Measurements from ENCODE around the gene XRCC5.

GRCh38 chr2:216159144-216159543, 50.0 kb downstream of the XRCC5 start:
- TF ChIP-seq, protein P1, sequence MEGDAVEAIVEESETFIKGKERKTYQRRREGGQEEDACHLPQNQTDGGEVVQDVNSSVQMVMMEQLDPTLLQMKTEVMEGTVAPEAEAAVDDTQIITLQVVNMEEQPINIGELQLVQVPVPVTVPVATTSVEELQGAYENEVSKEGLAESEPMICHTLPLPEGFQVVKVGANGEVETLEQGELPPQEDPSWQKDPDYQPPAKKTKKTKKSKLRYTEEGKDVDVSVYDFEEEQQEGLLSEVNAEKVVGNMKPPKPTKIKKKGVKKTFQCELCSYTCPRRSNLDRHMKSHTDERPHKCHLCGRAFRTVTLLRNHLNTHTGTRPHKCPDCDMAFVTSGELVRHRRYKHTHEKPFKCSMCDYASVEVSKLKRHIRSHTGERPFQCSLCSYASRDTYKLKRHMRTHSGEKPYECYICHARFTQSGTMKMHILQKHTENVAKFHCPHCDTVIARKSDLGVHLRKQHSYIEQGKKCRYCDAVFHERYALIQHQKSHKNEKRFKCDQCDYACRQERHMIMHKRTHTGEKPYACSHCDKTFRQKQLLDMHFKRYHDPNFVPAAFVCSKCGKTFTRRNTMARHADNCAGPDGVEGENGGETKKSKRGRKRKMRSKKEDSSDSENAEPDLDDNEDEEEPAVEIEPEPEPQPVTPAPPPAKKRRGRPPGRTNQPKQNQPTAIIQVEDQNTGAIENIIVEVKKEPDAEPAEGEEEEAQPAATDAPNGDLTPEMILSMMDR (conservative IDR thresholded peaks at IDR 0.05; ENCODE audit: low read depth, low read length), result no peak
- TF ChIP-seq EZH2 (IDR thresholded peaks at IDR 0.05; ENCODE audit: borderline replicate concordance, low read depth, low read length, poor library complexity, severe bottlenecking), result no peak
